Right renal cortex interstitium (tissue), 3 donors: Measurements from ENCODE around the gene GPR149. TPM values are rescaled to one million over a fixed set of nuclear protein-coding genes. Genes with fewer than 3 reads are reported as not detected.

ENCODE experiments used
- polyA plus RNA-seq, 3 donors: library from polyadenylated mRNA; unstranded; fragments of 120-200 nt; gene quantifications; one replicate each; pipeline ENCODE4 v1.2.1, GENCODE V29; 2013; ENCODE audit not compliant: insufficient read length in 3 of 3

The GPR149 gene
- polyA plus RNA-seq, 3 donors, result not detected

Other genes with a start within 250 kb of the GPR149 start
- gene DHX36, start 105.7 kb downstream of the GPR149 start, polyA plus RNA-seq, result 10 to 100 TPM; 72.8 to 88.5 (median 81.0) TPM